Measurements from ENCODE around the gene HLA-DQA1.

DNA sequence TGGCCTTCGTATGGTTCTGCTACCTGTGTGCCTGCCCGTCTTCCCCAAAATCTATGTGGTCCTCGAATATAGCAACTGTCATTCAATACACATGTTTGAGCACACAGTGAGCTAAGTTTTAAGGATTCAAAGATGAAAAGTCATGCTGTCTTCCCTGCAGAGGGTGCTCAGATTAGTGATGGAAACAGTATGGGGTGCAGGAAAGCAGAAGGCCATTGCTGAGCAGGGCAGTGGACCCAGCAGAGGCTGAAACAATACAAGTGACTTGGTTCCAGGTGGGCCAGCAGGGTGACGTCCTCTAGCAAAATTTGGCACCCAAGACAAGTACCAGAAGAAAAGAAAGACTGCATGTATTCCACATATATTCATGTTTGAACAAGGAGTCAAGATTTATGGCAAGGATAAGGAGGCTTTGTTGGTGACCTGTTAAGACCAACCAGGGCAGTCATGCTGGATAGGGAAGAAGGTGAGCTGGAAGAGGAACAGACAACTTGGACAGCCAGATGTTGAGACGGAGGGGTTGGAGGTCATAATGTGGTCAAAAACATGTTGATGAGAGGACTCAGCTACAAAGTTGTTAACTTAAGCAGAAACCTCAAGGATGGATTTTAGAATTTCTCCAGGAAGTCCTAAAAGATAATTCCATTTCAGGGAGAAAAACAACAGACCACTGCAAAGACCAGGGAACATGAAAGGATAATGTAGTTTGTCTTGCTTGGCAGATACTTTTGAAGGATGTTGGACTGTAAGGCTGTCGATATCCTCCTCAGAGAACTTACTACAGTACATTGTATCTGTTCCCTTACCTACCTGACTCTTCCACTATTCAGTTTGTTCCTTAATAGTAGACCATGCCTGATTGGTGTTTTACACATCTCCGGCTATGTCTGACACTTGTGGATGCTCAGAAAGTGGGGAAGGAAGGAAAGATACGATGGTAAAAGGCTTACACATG lies 2.5 kb downstream of the HLA-DQA1 start:
- TF ChIP-seq BCL6 (CRISPR knock-in tag; IDR thresholded peaks at IDR 0.05) (no peak), CEBPB (tag; IDR thresholded peaks at IDR 0.05) (no peak), POLR2A (conservative IDR thresholded peaks at IDR 0.05) (no peak), TBL1XR1 (IDR thresholded peaks at IDR 0.05; ENCODE audit: low read length in 2 of 2) (no peak), PCBP2 (IDR thresholded peaks at IDR 0.05; ENCODE audit: low read depth, low read length, poor library complexity, severe bottlenecking) (no peak)
- TF ChIP-seq, protein P1, sequence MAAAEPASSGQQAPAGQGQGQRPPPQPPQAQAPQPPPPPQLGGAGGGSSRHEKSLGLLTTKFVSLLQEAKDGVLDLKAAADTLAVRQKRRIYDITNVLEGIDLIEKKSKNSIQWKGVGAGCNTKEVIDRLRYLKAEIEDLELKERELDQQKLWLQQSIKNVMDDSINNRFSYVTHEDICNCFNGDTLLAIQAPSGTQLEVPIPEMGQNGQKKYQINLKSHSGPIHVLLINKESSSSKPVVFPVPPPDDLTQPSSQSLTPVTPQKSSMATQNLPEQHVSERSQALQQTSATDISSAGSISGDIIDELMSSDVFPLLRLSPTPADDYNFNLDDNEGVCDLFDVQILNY (CRISPR knock-in tag; IDR thresholded peaks at IDR 0.05), result no peak
- TF ChIP-seq, protein P2, sequence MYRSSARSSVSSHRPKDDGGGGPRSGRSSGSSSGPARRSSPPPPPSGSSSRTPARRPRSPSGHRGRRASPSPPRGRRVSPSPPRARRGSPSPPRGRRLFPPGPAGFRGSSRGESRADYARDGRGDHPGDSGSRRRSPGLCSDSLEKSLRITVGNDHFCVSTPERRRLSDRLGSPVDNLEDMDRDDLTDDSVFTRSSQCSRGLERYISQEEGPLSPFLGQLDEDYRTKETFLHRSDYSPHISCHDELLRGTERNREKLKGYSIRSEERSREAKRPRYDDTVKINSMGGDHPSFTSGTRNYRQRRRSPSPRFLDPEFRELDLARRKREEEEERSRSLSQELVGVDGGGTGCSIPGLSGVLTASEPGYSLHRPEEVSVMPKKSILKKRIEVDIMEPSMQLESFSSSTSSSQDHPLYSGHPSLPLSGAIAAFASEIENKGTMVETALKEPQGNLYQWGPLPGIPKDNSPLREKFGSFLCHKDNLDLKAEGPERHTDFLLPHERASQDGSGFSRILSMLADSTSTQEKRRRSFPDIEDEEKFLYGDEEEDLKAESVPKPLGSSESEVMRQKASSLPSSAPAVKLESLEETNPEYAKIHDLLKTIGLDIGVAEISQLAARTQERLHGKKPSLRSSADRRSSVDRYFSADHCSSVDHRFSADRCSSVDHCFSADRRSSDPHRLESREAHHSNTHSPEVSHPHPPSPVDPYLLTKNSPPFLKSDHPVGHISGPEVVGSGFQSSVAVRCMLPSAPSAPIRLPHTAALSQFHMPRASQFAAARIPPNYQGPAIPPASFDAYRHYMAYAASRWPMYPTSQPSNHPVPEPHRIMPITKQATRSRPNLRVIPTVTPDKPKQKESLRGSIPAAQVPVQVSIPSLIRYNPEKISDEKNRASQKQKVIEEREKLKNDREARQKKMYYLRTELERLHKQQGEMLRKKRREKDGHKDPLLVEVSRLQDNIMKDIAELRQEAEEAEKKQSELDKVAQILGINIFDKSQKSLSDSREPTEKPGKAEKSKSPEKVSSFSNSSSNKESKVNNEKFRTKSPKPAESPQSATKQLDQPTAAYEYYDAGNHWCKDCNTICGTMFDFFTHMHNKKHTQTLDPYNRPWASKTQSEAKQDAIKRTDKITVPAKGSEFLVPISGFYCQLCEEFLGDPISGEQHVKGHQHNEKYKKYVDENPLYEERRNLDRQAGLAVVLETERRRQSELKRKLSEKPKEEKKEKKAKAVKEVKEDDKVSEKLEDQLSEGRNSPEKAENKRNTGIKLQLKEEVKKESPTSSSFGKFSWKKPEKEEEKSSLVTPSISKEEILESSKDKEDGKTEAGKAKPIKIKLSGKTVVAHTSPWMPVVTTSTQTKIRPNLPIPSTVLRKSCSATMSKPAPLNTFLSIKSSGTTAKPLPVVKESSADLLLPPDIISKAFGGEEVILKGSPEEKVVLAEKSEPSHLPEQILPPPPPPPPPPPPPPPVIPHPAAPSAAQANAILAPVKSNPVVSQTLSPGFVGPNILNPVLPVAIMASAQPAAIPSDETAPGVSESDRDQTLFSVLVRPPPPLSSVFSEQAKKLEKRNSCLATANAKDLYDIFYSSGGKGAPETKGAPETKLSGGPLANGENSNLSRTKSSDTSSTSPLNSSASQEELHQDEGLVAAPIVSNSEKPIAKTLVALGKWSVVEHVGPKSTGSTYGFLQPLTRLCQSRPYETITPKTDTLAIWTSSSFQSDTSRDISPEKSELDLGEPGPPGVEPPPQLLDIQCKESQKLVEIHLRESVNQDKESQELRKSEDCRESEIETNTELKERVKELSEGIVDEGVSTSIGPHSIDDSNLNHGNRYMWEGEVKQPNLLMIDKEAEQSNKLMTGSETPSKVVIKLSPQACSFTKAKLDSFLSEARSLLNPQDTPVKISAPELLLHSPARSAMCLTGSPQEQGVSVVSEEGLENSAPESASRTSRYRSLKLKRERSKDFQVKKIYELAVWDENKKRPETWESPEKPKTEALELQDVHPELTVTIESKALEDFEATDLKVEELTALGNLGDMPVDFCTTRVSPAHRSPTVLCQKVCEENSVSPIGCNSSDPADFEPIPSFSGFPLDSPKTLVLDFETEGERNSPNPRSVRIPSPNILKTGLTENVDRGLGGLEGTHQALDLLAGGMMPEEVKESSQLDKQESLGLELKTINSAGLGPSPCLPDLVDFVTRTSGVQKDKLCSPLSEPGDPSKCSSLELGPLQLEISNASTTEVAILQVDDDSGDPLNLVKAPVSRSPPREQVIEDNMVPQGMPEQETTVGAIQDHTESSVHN (IDR thresholded peaks at IDR 0.05; ENCODE audit: borderline replicate concordance in 1 of 2, low read depth in 1 of 2), result no peak
